ENCODE measurements around the gene LRRC3C. TPM values are rescaled to one million over a fixed set of nuclear protein-coding genes. Genes with fewer than 3 reads are reported as not detected.

LRRC3C gene
- total and polyA plus RNA-seq, 2 donors (not counting 1 experiment from before 2014, with no cell fraction given) = 0.12 TPM; not detected in 1

DNA sequence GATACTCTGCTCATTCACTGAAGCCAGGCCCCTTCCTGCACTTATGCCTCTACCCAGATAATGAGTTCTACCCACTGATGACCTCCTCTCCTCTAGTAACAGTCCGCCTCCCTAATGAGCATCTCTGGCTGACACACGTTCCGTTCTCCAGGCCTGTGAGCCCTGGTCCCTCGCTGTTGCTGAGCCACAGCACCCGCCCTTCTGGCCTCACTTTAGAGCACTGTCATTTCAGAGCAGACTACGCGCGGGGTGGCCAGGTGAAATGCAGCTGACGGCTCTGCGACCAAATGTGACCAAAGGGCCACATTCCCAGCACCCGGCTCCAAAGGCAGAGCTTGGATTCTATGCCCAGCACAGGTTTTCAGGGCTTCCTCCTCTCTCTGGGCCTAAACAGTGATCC, 66.9 kb downstream of the LRRC3C start:
- Histone ChIP-seq H4K20me1 (ENCODE audit: control insufficient read depth, insufficient read depth, low read length, poor library complexity, severe bottlenecking) (peaks cover 24% of the 10 kb centered on the region), H3K9ac (ENCODE audit: low read length) (no peak overlapping the region), H3K36me3 (replicated peaks in 1 of 2; ENCODE audit: control extremely low read depth in 1 of 2, control insufficient read depth in 1 of 2, extremely low read depth in 1 of 2, insufficient read depth in 2 of 2, low read length in 1 of 2) (peaks cover 2 to 83% of the 10 kb centered on the region in 2 experiments), H3K9me3 (ENCODE audit: control extremely low read depth in 1 of 3, control insufficient read depth in 2 of 3, insufficient read depth in 1 of 3, low read length in 2 of 3) (no peaks in the 10 kb centered on the region), H3K4me1 (ENCODE audit: control insufficient read depth in 2 of 2, insufficient read depth in 2 of 2, low read length in 2 of 2) (no peaks in the 10 kb centered on the region), H3K79me2 (ENCODE audit: control insufficient read depth, insufficient read depth, low read length) (peaks cover 4% of the 10 kb centered on the region), H3K27ac (ENCODE audit: low read length in 2 of 2) (no peak overlapping the region), H3K4me2 (replicated peaks; ENCODE audit: low read depth, low read length, poor library complexity, severe bottlenecking) (no peak overlapping the region), H2AFZ (ENCODE audit: insufficient read depth, low read depth, low read length, poor library complexity, severe bottlenecking) (no peak overlapping the region), H3K27me3 (replicated peaks in 1 of 4; ENCODE audit: control extremely low read depth in 1 of 4, control insufficient read depth in 3 of 4, insufficient read depth in 4 of 4, low read length in 3 of 4) (no peaks in the 10 kb centered on the region), H3K4me3 (ENCODE audit: control extremely low read depth in 1 of 5, extremely low read depth in 1 of 5, insufficient read depth in 1 of 5, low read depth in 2 of 5, low read length in 4 of 5) (no peak overlapping the region)
- no peak overlapping the region for H3K27ac Mint-ChIP-seq
- DNase-seq = no peak
- 99% methylated on average over 11 of the region's 11 CpGs for WGBS (ENCODE audit: insufficient coverage)
- TF ChIP-seq CTCF (IDR thresholded peaks at IDR 0.05) = no peak
- TF ChIP-seq EZH2 (IDR thresholded peaks at IDR 0.05; ENCODE audit: borderline replicate concordance, insufficient read depth, low read depth, low read length, poor library complexity, severe bottlenecking) = no peak
- ChIA-PET POLR2A (no interaction called here), CTCF (no interaction called here)
- H3K4me3 Mint-ChIP-seq = no peak overlapping the region
- no peaks in the 10 kb centered on the region for H3K9me3 Mint-ChIP-seq (ENCODE audit: insufficient read depth)
- intact Hi-C loops (cut with micrococcal nuclease) = no loop called here
- ATAC-seq (ENCODE audit: low read depth) = no peak
- H3K27me3 Mint-ChIP-seq = no peaks in the 10 kb centered on the region
- no peaks in the 10 kb centered on the region for H3K4me1 Mint-ChIP-seq

Other genes starting within 250 kb of the LRRC3C start
- 34.3 and 36.9 TPM in 2 replicates for gene PGAP3, start 239.7 kb upstream of the LRRC3C start, total RNA-seq
- 27.4 and 38.1 TPM in 2 replicates for gene PGAP3, start 239.7 kb upstream of the LRRC3C start, polyA plus RNA-seq
- gene ERBB2, start 227.7 kb upstream of the LRRC3C start, total RNA-seq = 8.4 TPM in 2 replicates
- gene ERBB2, start 227.7 kb upstream of the LRRC3C start, polyA plus RNA-seq = 3.2 and 4.6 TPM in 2 replicates
- gene MIEN1, start 197.2 kb upstream of the LRRC3C start, total RNA-seq = 37.9 and 41.1 TPM in 2 replicates
- 55.6 and 63.2 TPM in 2 replicates for gene MIEN1, start 197.2 kb upstream of the LRRC3C start, polyA plus RNA-seq
- gene GRB7, start 189.8 kb upstream of the LRRC3C start, total RNA-seq = 0.78 and 0.84 TPM in 2 replicates
- gene GRB7, start 189.8 kb upstream of the LRRC3C start, polyA plus RNA-seq = 0.81 and 1.5 TPM in 2 replicates
- 178 and 187 TPM in 2 replicates for gene IKZF3, start 63.4 kb upstream of the LRRC3C start, total RNA-seq
- 63.0 and 64.0 TPM in 2 replicates for gene IKZF3, start 63.4 kb upstream of the LRRC3C start, polyA plus RNA-seq
- 1.7 and 2.0 TPM in 2 replicates for gene ZPBP2, start 59.5 kb upstream of the LRRC3C start, total RNA-seq
- gene ZPBP2, start 59.5 kb upstream of the LRRC3C start, polyA plus RNA-seq = 1.5 and 1.6 TPM in 2 replicates
- 21.5 and 21.8 TPM in 2 replicates for gene GSDMB, start 9.1 kb upstream of the LRRC3C start, total RNA-seq
- 33.8 and 37.6 TPM in 2 replicates for gene GSDMB, start 9.1 kb upstream of the LRRC3C start, polyA plus RNA-seq
- gene ORMDL3, start 131 bp upstream of the LRRC3C start, total RNA-seq = 43.4 and 51.8 TPM in 2 replicates
- gene ORMDL3, start 131 bp upstream of the LRRC3C start, polyA plus RNA-seq = 78.5 and 90.6 TPM in 2 replicates
- gene GSDMA, start 35.3 kb downstream of the LRRC3C start, total RNA-seq = not detected in 2 replicates
- 0.09 TPM in 1 of 2 replicates, not detected in the other for gene GSDMA, start 35.3 kb downstream of the LRRC3C start, polyA plus RNA-seq
- gene PSMD3, start 53.1 kb downstream of the LRRC3C start, total RNA-seq = 69.4 and 76.6 TPM in 2 replicates
- 63.1 and 72.6 TPM in 2 replicates for gene PSMD3, start 53.1 kb downstream of the LRRC3C start, polyA plus RNA-seq
- not detected in 2 replicates for gene CSF3, start 87.7 kb downstream of the LRRC3C start, total RNA-seq
- 0.09 TPM in 1 of 2 replicates, not detected in the other for gene CSF3, start 87.7 kb downstream of the LRRC3C start, polyA plus RNA-seq
- gene MED24, start 126.7 kb downstream of the LRRC3C start, total RNA-seq = 103 and 105 TPM in 2 replicates
- 128 and 140 TPM in 2 replicates for gene MED24, start 126.7 kb downstream of the LRRC3C start, polyA plus RNA-seq
- gene THRA, start 135.2 kb downstream of the LRRC3C start, total RNA-seq = 16.8 and 17.1 TPM in 2 replicates
- 8.0 and 9.1 TPM in 2 replicates for gene THRA, start 135.2 kb downstream of the LRRC3C start, polyA plus RNA-seq
- 6.7 and 6.8 TPM in 2 replicates for gene NR1D1, start 172.9 kb downstream of the LRRC3C start, total RNA-seq
- gene NR1D1, start 172.9 kb downstream of the LRRC3C start, polyA plus RNA-seq = 6.5 and 7.7 TPM in 2 replicates
- gene MSL1, start 194.2 kb downstream of the LRRC3C start, total RNA-seq = 125 and 129 TPM in 2 replicates
- 69.8 and 80.1 TPM in 2 replicates for gene MSL1, start 194.2 kb downstream of the LRRC3C start, polyA plus RNA-seq
- 169 and 173 TPM in 2 replicates for gene CASC3, start 212.8 kb downstream of the LRRC3C start, total RNA-seq
- 64.2 and 109 TPM in 2 replicates for gene CASC3, start 212.8 kb downstream of the LRRC3C start, polyA plus RNA-seq
- 5.4 and 5.6 TPM in 2 replicates for gene RAPGEFL1, start 249.7 kb downstream of the LRRC3C start, total RNA-seq
- gene RAPGEFL1, start 249.7 kb downstream of the LRRC3C start, polyA plus RNA-seq = 3.0 and 5.7 TPM in 2 replicates

All from B cell (primary cell).